H1 (cell line): Measurements from ENCODE around the gene DAPK1. TPM values are rescaled to one million over a fixed set of nuclear protein-coding genes. Genes with fewer than 3 reads are reported as not detected.

Experiments
- CTCF ChIA-PET: fragments of 300-600 bp; sonication (Branson Sonifier 250); formaldehyde crosslinking; loops from one replicate; lab custom pipeline; 2021; ENCODE audit not compliant: partially characterized antibody; lab: Charles Lee
- POLR2A ChIA-PET: fragments of 300-600 bp; sonication (Branson Sonifier 250); formaldehyde crosslinking; loops from one replicate; lab custom pipeline; 2021; ENCODE audit warnings: inconsistent platforms; ENCODE audit not compliant: partially characterized antibody; lab: Charles Lee
- DNase-seq, 2 experiments: peaks; one replicate each; pipeline versions ENCODE4 v3.0.0 to v3.0.0-alpha.2; 2010 to 2022; ENCODE audit warnings: low spot score in 2 of 2, low read depth in 1 of 2, mixed read lengths in 1 of 2
- FAIRE-seq: peaks from 2 replicates; lab custom pipeline; 2011; peaks lifted over from hg19 to GRCh38; lab: Jason Lieb, UNC
- H2AFZ ChIP-seq: 2 replicates; pipeline ENCODE4 v1.8.1; 2012; ENCODE audit warnings: low read length, inconsistent platforms
- H2AK5ac ChIP-seq: 2 replicates; pipeline ENCODE4 v1.6.1; 2013; ENCODE audit warnings: low read depth, low read length
- H2BK120ac ChIP-seq: replicated peaks from 2 replicates; pipeline ENCODE3; 2013; ENCODE audit warnings: low read depth, low read length, inconsistent platforms
- H2BK12ac ChIP-seq: 2 replicates; pipeline ENCODE4 v1.6.1; 2013; ENCODE audit warnings: low read depth, low read length
- H2BK15ac ChIP-seq: 2 replicates; pipeline ENCODE4 v1.6.1; 2013; ENCODE audit warnings: low read length
- H2BK20ac ChIP-seq: 2 replicates; pipeline ENCODE4 v1.6.1; 2013; ENCODE audit warnings: low read length
- H2BK5ac ChIP-seq: 2 replicates; pipeline ENCODE4 v1.6.1; 2013; ENCODE audit warnings: low read depth, low read length
- H3K14ac ChIP-seq: 2 replicates; pipeline ENCODE4 v1.6.1; 2013; ENCODE audit warnings: inconsistent platforms; ENCODE audit not compliant: insufficient read length
- H3K18ac ChIP-seq: 2 replicates; pipeline ENCODE4 v1.6.1; 2013; ENCODE audit warnings: low read length; ENCODE audit errors: extremely low read depth
- H3K23ac ChIP-seq: 2 replicates; pipeline ENCODE4 v1.6.1; 2013; ENCODE audit warnings: inconsistent platforms; ENCODE audit not compliant: insufficient read length
- H3K23me2 ChIP-seq: 2 replicates; pipeline ENCODE4 v1.6.1; 2013; ENCODE audit warnings: low read depth, low read length
- H3K27ac ChIP-seq: 2 replicates; pipeline ENCODE4 v1.6.1; 2011; ENCODE audit warnings: low read depth, low read length, inconsistent platforms
- H3K27me3 ChIP-seq, 4 experiments: replicated peaks in 1 of 4; 1 replicate in 1 of 4; 2 replicates in 3 of 4; pipeline versions ENCODE4 v1.6.1 to v1.8.1; 2011 to 2013; ENCODE audit warnings: low read length in 3 of 4, mild to moderate bottlenecking in 3 of 4, inconsistent platforms in 2 of 4, mixed read lengths in 2 of 4, moderate library complexity in 1 of 4; ENCODE audit not compliant: control insufficient read depth in 3 of 4, insufficient read depth in 3 of 4; ENCODE audit errors: extremely low read depth in 1 of 4
- H3K36me3 ChIP-seq, 4 experiments: 2 replicates each; pipeline versions ENCODE4 v1.6.1 to v1.8.1; 2011 to 2013; ENCODE audit warnings: mild to moderate bottlenecking in 4 of 4, low read length in 3 of 4, moderate library complexity in 2 of 4, control low read depth in 1 of 4, inconsistent platforms in 1 of 4; ENCODE audit not compliant: insufficient read depth in 4 of 4, control insufficient read depth in 2 of 4
- H3K4ac ChIP-seq: replicated peaks from 2 replicates; pipeline ENCODE3; 2013; ENCODE audit warnings: low read length, low read depth, mixed read lengths, inconsistent platforms; ENCODE audit not compliant: insufficient read length
- H3K4me1 ChIP-seq, 4 experiments: replicated peaks in 1 of 4; 1 replicate in 1 of 4; 2 replicates in 3 of 4; pipeline versions ENCODE4 v1.6.1 to v1.8.1; 2011 to 2013; ENCODE audit warnings: low read length in 3 of 4, inconsistent platforms in 2 of 4, mixed read lengths in 1 of 4; ENCODE audit not compliant: insufficient read depth in 4 of 4, control insufficient read depth in 3 of 4
- H3K4me2 ChIP-seq, 2 experiments: 2 replicates each; pipeline versions ENCODE4 v1.6.1 to v1.8.1; 2011 to 2013; ENCODE audit warnings: low read depth in 2 of 2, low read length in 2 of 2, control low read depth in 1 of 2, inconsistent platforms in 1 of 2, mild to moderate bottlenecking in 1 of 2; ENCODE audit not compliant: insufficient read depth in 1 of 2
- H3K4me3 ChIP-seq, 4 experiments: fragments of 200-600, 300-600 bp in 1 of 4; sonication (generic), shearing (Covaris generic), sonication (Bioruptor Twin) in 1 of 4; 2 replicates each; pipeline versions ENCODE4 v1.5.1 to v1.8.1; 2011 to 2016; ENCODE audit warnings: low read length in 4 of 4, low read depth in 3 of 4, control low read depth in 2 of 4, inconsistent platforms in 2 of 4, mild to moderate bottlenecking in 2 of 4, mixed read lengths in 1 of 4, moderate library complexity in 1 of 4; ENCODE audit not compliant: insufficient read depth in 2 of 4; ENCODE audit errors: extremely low read depth in 1 of 4
- H3K56ac ChIP-seq: replicated peaks from 2 replicates; pipeline ENCODE3; 2013; ENCODE audit warnings: low read depth, mild to moderate bottlenecking, mixed read lengths, low read length, inconsistent platforms; ENCODE audit not compliant: insufficient read length
- H3K79me1 ChIP-seq: 2 replicates; pipeline ENCODE4 v1.6.1; 2013; ENCODE audit warnings: low read depth, low read length, control low read depth
- H3K79me2 ChIP-seq, 2 experiments: 2 replicates each; pipeline versions ENCODE4 v1.6.1 to v1.8.1; 2012 to 2013; ENCODE audit warnings: low read length in 2 of 2, mild to moderate bottlenecking in 2 of 2, inconsistent platforms in 1 of 2; ENCODE audit not compliant: insufficient read depth in 2 of 2, control insufficient read depth in 1 of 2
- H3K9ac ChIP-seq, 4 experiments: replicated peaks in 1 of 4; 1 replicate in 1 of 4; 2 replicates in 3 of 4; pipeline versions ENCODE4 v1.6.1 to v1.8.1; 2011 to 2013; ENCODE audit warnings: low read depth in 3 of 4, low read length in 3 of 4, control low read depth in 2 of 4, mild to moderate bottlenecking in 2 of 4, moderate library complexity in 2 of 4, inconsistent platforms in 1 of 4; ENCODE audit errors: extremely low read depth in 1 of 4
- H3K9me3 ChIP-seq, 2 experiments: 2 replicates each; pipeline versions ENCODE4 v1.6.1 to v1.8.1; 2012 to 2013; ENCODE audit warnings: mild to moderate bottlenecking in 2 of 2, moderate library complexity in 2 of 2, control low read depth in 1 of 2, inconsistent platforms in 1 of 2, low read depth in 1 of 2, low read length in 1 of 2, mixed read lengths in 1 of 2; ENCODE audit not compliant: insufficient read depth in 2 of 2
- H4K20me1 ChIP-seq, 2 experiments: replicated peaks in 1 of 2; 2 replicates each; pipeline versions ENCODE3 to v1.8.1; 2011 to 2013; ENCODE audit warnings: inconsistent platforms in 2 of 2, low read length in 2 of 2, mild to moderate bottlenecking in 1 of 2; ENCODE audit not compliant: insufficient read depth in 2 of 2, control insufficient read depth in 1 of 2
- H4K5ac ChIP-seq: 2 replicates; pipeline ENCODE4 v1.6.1; 2013; ENCODE audit warnings: low read length, low read depth, mixed read lengths, inconsistent platforms; ENCODE audit not compliant: insufficient read length
- H4K8ac ChIP-seq: 2 replicates; pipeline ENCODE4 v1.8.0; 2013; ENCODE audit warnings: mild to moderate bottlenecking, moderate library complexity, low read length, inconsistent platforms; ENCODE audit not compliant: insufficient read depth; ENCODE audit errors: extremely low read depth
- H4K91ac ChIP-seq: replicated peaks from 2 replicates; pipeline ENCODE3; 2013; ENCODE audit warnings: low read length, mixed read lengths, inconsistent platforms; ENCODE audit not compliant: insufficient read length
- BACH1 ChIP-seq: IDR thresholded peaks from 2 replicates; pipeline ENCODE4 v1.6.1; 2012; ENCODE audit warnings: low read length, improper control_type of control experiment
- CBX5 ChIP-seq: fragments of 300-800, 300-1000 bp; sonication (generic); IDR thresholded peaks from 2 replicates; pipeline ENCODE4 v1.7.1; 2016; ENCODE audit warnings: antibody characterized with exemption, low read length, low read depth
- EP300 ChIP-seq, 2 experiments: IDR thresholded peaks; 1 replicate in 1 of 2; 2 replicates in 1 of 2; pipeline ENCODE4 v1.6.1; 2011 to 2012; ENCODE audit warnings: low read depth in 2 of 2, low read length in 2 of 2, mild to moderate bottlenecking in 2 of 2, borderline replicate concordance in 1 of 2, inconsistent platforms in 1 of 2, moderate library complexity in 1 of 2
- POU5F1 ChIP-seq: IDR thresholded peaks from 2 replicates; pipeline ENCODE4 v1.6.1; 2011; ENCODE audit warnings: low read depth, mild to moderate bottlenecking, low read length, moderate library complexity
- RBBP5 ChIP-seq: IDR thresholded peaks from 2 replicates; pipeline ENCODE4 v1.7.1; 2012; ENCODE audit warnings: low read depth, mild to moderate bottlenecking, inconsistent platforms, low read length, moderate library complexity, borderline replicate concordance
- SUZ12 ChIP-seq: fragments of 200-600 bp; sonication (generic); IDR thresholded peaks from 2 replicates; pipeline ENCODE4 v1.6.1; 2012; ENCODE audit warnings: mild to moderate bottlenecking, inconsistent platforms, low read length, moderate library complexity, mixed read lengths
- ZNF274 ChIP-seq: IDR thresholded peaks from 2 replicates; pipeline ENCODE4 v1.7.0; 2012; ENCODE audit warnings: low read length, borderline replicate concordance; ENCODE audit errors: extremely low read depth
- WGBS, 2 experiments: shearing (Covaris generic) in 1 of 2; methylation state at CpG; one replicate each; pipeline versions ENCODE4 v1.1.6 to v1.1.7; 2013 to 2015; ENCODE audit warnings: low lambda C conversion rate in 2 of 2, mixed read lengths in 2 of 2, inconsistent platforms in 1 of 2, low coverage in 1 of 2, missing lambda C conversion rate in 1 of 2; ENCODE audit not compliant: insufficient replicate concordance in 2 of 2, insufficient coverage in 1 of 2, insufficient read length in 1 of 2; ENCODE audit errors: extremely low coverage in 1 of 2, missing lambda C conversion rate in 1 of 2; 5-methylcytosine and 5-hydroxymethylcytosine counted together
- polyA plus RNA-seq, 7 experiments: library from polyadenylated mRNA; depleted of rRNA in 3 of 7; stranded (reverse) in 5 of 7; unstranded in 2 of 7; fragments of >200 nt in 5 of 7; fragments of 200-250 nt in 2 of 7; gene quantifications; 1 replicate in 5 of 7; 2 replicates in 1 of 7; 4 replicates in 1 of 7; pipeline versions ENCODE4 v1.2.1 to v1.2.3, GENCODE V29; 2011 to 2013; ENCODE audit warnings: missing spikeins in 2 of 7, mixed read lengths in 2 of 7
- total RNA-seq: library from RNA; stranded (reverse); fragmentation: NEBNext Ultra II Directional; extraction: Animal tissue kit (Norgen Biotek cat#: 25700); gene quantifications from 2 replicates; pipeline ENCODE4 v1.2.1, GENCODE V29; 2021
- TF ChIP-seq, protein P1 (sequence below), 3 experiments: IDR thresholded peaks; 1 replicate in 2 of 3; 2 replicates in 1 of 3; pipeline versions ENCODE4 v1.5.1 to v1.6.1; 2011; ENCODE audit warnings: low read length in 3 of 3, mild to moderate bottlenecking in 3 of 3, inconsistent platforms in 2 of 3, low read depth in 1 of 3, moderate library complexity in 1 of 3; ENCODE audit not compliant: insufficient read depth in 1 of 3; ENCODE audit errors: control extremely low read depth in 1 of 3

DAPK1 gene
- total and polyA plus RNA-seq, 2 of the 8 experiments (the other 6 are each of a cell fraction or from before 2014, with no cell fraction given) = 62.4 to 131 TPM

GRCh38 chr9:87461256-87461655 is 36.4 kb upstream of the DAPK1 start:
- no peaks in the 10 kb centered on the region for H3K27me3 ChIP-seq
- no peak overlapping the region for H2AFZ ChIP-seq
- no peak overlapping the region for H3K56ac ChIP-seq
- H2BK15ac ChIP-seq = no peak overlapping the region
- no peak overlapping the region for H3K14ac ChIP-seq
- H2BK20ac ChIP-seq = no peak overlapping the region
- no peak overlapping the region for H2AK5ac ChIP-seq
- no peak overlapping the region for H3K9ac ChIP-seq
- ChIA-PET POLR2A (interaction anchor here (0.7 kb wide), 2 partner anchors 18 to 126 kb away, joined by 3 read pairs; no protein-coding TSS in a partner anchor), CTCF (interaction anchor here (0.5 to 1.5 kb wide), 3 partner anchors 60 to 138 kb away, joined by 3 to 5 read pairs (median 4); no protein-coding TSS in a partner anchor)
- H4K20me1 ChIP-seq = no peaks in the 10 kb centered on the region
- peaks cover 0 to 5% of the 10 kb centered on the region in 2 experiments; a peak in 1 of 4 replicates for H3K9me3 ChIP-seq
- no peak overlapping the region for H3K18ac ChIP-seq
- no peak overlapping the region for H3K23ac ChIP-seq
- H3K4me1 ChIP-seq = peaks cover 0 to 4% (median 0%) of the 10 kb centered on the region in 4 experiments; a peak in 2 of 7 replicates
- no peak overlapping the region for H3K4ac ChIP-seq
- H4K5ac ChIP-seq = no peak overlapping the region
- H4K91ac ChIP-seq = no peak overlapping the region
- H3K23me2 ChIP-seq = no peaks in the 10 kb centered on the region
- H3K27ac ChIP-seq = no peak overlapping the region
- H3K4me3 ChIP-seq = no peak overlapping the region
- H2BK5ac ChIP-seq = no peak overlapping the region
- H2BK120ac ChIP-seq = no peak overlapping the region
- H3K79me1 ChIP-seq = no peaks in the 10 kb centered on the region
- FAIRE-seq = no peak
- no peak overlapping the region for H3K4me2 ChIP-seq
- H4K8ac ChIP-seq = no peak overlapping the region
- H3K79me2 ChIP-seq = no peaks in the 10 kb centered on the region
- H3K36me3 ChIP-seq = no peaks in the 10 kb centered on the region
- WGBS, 2 experiments = 78% methylated on average over 4 of the region's 4 CpGs; no CpG with 5 or more reads in 1 of the 2 experiments
- no peak for DNase-seq
- H2BK12ac ChIP-seq = no peak overlapping the region
- TF ChIP-seq RBBP5 (no peak), CBX5 (no peak), POU5F1 (no peak), SUZ12 (no peak), BACH1 (no peak), EP300 (IDR thresholded peaks at IDR 0.05; ENCODE audit: borderline replicate concordance in 1 of 2, low read depth in 2 of 2, low read length in 2 of 2) (no peak), ZNF274 (no peak)
- TF ChIP-seq, protein P1, sequence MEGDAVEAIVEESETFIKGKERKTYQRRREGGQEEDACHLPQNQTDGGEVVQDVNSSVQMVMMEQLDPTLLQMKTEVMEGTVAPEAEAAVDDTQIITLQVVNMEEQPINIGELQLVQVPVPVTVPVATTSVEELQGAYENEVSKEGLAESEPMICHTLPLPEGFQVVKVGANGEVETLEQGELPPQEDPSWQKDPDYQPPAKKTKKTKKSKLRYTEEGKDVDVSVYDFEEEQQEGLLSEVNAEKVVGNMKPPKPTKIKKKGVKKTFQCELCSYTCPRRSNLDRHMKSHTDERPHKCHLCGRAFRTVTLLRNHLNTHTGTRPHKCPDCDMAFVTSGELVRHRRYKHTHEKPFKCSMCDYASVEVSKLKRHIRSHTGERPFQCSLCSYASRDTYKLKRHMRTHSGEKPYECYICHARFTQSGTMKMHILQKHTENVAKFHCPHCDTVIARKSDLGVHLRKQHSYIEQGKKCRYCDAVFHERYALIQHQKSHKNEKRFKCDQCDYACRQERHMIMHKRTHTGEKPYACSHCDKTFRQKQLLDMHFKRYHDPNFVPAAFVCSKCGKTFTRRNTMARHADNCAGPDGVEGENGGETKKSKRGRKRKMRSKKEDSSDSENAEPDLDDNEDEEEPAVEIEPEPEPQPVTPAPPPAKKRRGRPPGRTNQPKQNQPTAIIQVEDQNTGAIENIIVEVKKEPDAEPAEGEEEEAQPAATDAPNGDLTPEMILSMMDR (IDR thresholded peaks at IDR 0.05; ENCODE audit: control extremely low read depth in 1 of 3, insufficient read depth in 1 of 3, low read depth in 1 of 3, low read length in 3 of 3) = no peak
